Hepatocyte (in vitro differentiated cells): ENCODE data around the gene TMC2. TPM values are rescaled to one million over a fixed set of nuclear protein-coding genes. Genes with fewer than 3 reads are reported as not detected.
A peak's percentile ranks its signal among the peaks of the same experiment; 100 is the strongest.
"Not testable (repeated sequence)": the region's sequence is repeated elsewhere in the genome, so short reads cannot be mapped to it uniquely, and the experiment has no call there.

Experiments
- DNase-seq: peaks from one replicate; pipeline ENCODE4 v3.0.0-alpha.2; 2016; ENCODE audit warnings: low spot score
- H2AFZ ChIP-seq: fragments of 200-600 bp; sonication (generic); 2 replicates; pipeline ENCODE4 v1.6.0; 2016; ENCODE audit warnings: antibody characterized with exemption, mild to moderate bottlenecking
- H3K27ac ChIP-seq: fragments of 200-600 bp; sonication (generic); 2 replicates; pipeline ENCODE4 v1.5.1; 2016; ENCODE audit warnings: mild to moderate bottlenecking
- H3K27me3 ChIP-seq: fragments of 200-600 bp; sonication (generic); 2 replicates; pipeline ENCODE4 v1.6.1; 2016
- H3K36me3 ChIP-seq: fragments of 200-600 bp; sonication (generic); replicated peaks from 2 replicates; pipeline ENCODE4 v1.5.1; 2016; ENCODE audit warnings: low read depth; ENCODE audit not compliant: insufficient read depth
- H3K4me1 ChIP-seq: fragments of 200-600 bp; sonication (generic); 2 replicates; pipeline ENCODE4 v1.5.1; 2016; ENCODE audit warnings: mild to moderate bottlenecking, moderate library complexity; ENCODE audit not compliant: insufficient read depth
- H3K4me2 ChIP-seq: fragments of 200-600 bp; sonication (generic); 2 replicates; pipeline ENCODE4 v1.6.0; 2016
- H3K4me3 ChIP-seq: fragments of 200-600 bp; sonication (generic); 2 replicates; pipeline ENCODE4 v1.5.1; 2016; ENCODE audit warnings: mild to moderate bottlenecking
- H3K79me2 ChIP-seq: fragments of 200-600 bp; sonication (generic); 2 replicates; pipeline ENCODE4 v1.6.0; 2017; ENCODE audit warnings: mild to moderate bottlenecking
- H3K9me2 ChIP-seq: fragments of 200-600 bp; sonication (generic); replicated peaks from 2 replicates; pipeline ENCODE4 v1.6.0; 2017; ENCODE audit warnings: mild to moderate bottlenecking; ENCODE audit not compliant: insufficient read depth
- H3K9me3 ChIP-seq: fragments of 200-600 bp; sonication (generic); 2 replicates; pipeline ENCODE4 v1.5.1; 2016; ENCODE audit warnings: low read depth, mild to moderate bottlenecking
- H4K20me1 ChIP-seq: fragments of 200-600 bp; sonication (generic); 2 replicates; pipeline ENCODE4 v1.6.0; 2016; ENCODE audit warnings: mild to moderate bottlenecking; ENCODE audit not compliant: insufficient read depth, poor library complexity, severe bottlenecking
- EZH2 ChIP-seq: fragments of 200-600 bp; sonication (generic); IDR thresholded peaks from 2 replicates; pipeline ENCODE4 v1.6.1; 2016; ENCODE audit warnings: antibody characterized with exemption, mild to moderate bottlenecking, borderline replicate concordance
- EZH2phosphoT487 ChIP-seq: fragments of 200-600 bp; sonication (generic); IDR thresholded peaks from one replicate; pipeline ENCODE4 v1.6.1; 2018; ENCODE audit warnings: antibody characterized with exemption, mild to moderate bottlenecking, low read depth, moderate library complexity; ENCODE audit not compliant: unreplicated experiment, severe bottlenecking
- WGBS: methylation state at CpG from one replicate; pipeline ENCODE4 v1.1.6; 2016; ENCODE audit warnings: low lambda C conversion rate; ENCODE audit errors: missing lambda C conversion rate; 5-methylcytosine and 5-hydroxymethylcytosine counted together
- polyA plus RNA-seq: library from polyadenylated mRNA; unstranded; fragments of >200 nt; fragmentation: Nextera tagmentation; extraction: Ambion mirVana; gene quantifications from 2 replicates; pipeline ENCODE4 v1.2.1, GENCODE V29; 2016
- total RNA-seq: library from RNA; depleted of rRNA; stranded (reverse); fragments of >200 nt; gene quantifications from 2 replicates; pipeline ENCODE4 v1.2.3, GENCODE V29; 2014
- TF ChIP-seq, protein P1 (sequence below): fragments of 200-600 bp; sonication (generic); IDR thresholded peaks from 2 replicates; pipeline ENCODE4 v1.5.1; 2016; ENCODE audit warnings: antibody characterized with exemption, mild to moderate bottlenecking; ENCODE audit not compliant: poor library complexity

TMC2 gene
- total and polyA plus RNA-seq, 2 experiments from 2014 or later, result not detected

- no peaks in the 10 kb centered on the region for H3K9me2 ChIP-seq
- TF ChIP-seq EZH2phosphoT487 (no peak), EZH2 (no peak)
- TF ChIP-seq, protein P1, sequence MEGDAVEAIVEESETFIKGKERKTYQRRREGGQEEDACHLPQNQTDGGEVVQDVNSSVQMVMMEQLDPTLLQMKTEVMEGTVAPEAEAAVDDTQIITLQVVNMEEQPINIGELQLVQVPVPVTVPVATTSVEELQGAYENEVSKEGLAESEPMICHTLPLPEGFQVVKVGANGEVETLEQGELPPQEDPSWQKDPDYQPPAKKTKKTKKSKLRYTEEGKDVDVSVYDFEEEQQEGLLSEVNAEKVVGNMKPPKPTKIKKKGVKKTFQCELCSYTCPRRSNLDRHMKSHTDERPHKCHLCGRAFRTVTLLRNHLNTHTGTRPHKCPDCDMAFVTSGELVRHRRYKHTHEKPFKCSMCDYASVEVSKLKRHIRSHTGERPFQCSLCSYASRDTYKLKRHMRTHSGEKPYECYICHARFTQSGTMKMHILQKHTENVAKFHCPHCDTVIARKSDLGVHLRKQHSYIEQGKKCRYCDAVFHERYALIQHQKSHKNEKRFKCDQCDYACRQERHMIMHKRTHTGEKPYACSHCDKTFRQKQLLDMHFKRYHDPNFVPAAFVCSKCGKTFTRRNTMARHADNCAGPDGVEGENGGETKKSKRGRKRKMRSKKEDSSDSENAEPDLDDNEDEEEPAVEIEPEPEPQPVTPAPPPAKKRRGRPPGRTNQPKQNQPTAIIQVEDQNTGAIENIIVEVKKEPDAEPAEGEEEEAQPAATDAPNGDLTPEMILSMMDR, result peak; percentile 96
- H2AFZ ChIP-seq, result peak overlapping the region; percentile 97
- WGBS, result 14% methylated on average over 23 of the region's 26 CpGs
- no peaks in the 10 kb centered on the region for H3K9me3 ChIP-seq
- no peaks in the 10 kb centered on the region for H4K20me1 ChIP-seq
- DNase-seq, result peak; percentile 91
- no peaks in the 10 kb centered on the region for H3K36me3 ChIP-seq
- H3K79me2 ChIP-seq, result no peaks in the 10 kb centered on the region
- peaks cover 3% of the 10 kb centered on the region for H3K4me1 ChIP-seq
- peak overlapping the region; percentile 95 for H3K4me2 ChIP-seq
- H3K27me3 ChIP-seq, result peaks cover 4% of the 10 kb centered on the region
- peak overlapping the region; percentile 81 for H3K4me3 ChIP-seq
- H3K27ac ChIP-seq, result peak overlapping the region; percentile 90
Measured at GRCh38 chr20:2523919-2524708, 12.3 kb upstream of the TMC2 start.

DNA sequence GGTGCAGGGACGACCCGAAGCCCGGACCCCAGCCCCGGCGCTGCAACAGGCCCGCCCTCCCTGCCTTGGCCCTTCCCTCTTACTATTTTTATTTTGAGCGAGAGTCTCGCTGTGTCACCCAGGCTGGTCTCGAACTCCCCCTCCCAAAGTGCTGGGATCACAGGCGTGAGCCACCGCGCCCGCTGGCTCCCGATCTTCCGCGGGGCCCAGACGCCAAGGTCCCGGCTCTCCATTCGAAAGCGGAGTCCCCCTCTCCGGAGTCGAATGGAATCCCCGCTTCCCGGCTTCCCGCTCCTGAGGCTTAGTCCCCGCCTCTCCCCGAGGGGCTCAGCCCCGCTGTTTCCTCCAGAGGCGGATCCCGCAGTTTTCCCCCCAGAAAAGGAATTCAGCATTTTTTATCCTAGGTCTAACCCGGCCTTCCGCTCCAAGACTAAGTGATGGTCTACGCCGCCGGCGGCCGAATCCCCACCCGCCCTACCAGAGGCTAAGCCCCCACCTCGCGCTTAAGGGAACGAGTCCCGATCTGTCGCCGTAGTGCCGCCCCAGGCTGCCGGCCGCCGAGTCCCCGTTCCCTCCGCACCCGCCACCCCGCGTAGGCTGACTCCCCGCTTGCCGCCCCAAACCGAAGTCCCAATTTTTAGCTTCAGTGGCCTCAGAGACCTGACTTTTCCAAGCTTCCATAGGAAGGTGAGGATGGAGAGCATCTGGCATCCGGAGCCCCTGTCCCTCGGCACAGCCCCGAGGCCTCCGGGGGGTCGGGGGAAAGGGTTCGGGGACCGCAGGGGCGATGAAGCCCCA lies 11.5 kb upstream of the TMC2 start:
- H3K27me3 ChIP-seq, result peaks cover 4% of the 10 kb centered on the region

GRCh38 chr20:2526218-2526583 lies 10.2 kb upstream of the TMC2 start:
- not testable (repeated sequence) for H3K27me3 ChIP-seq, H3K9me3 ChIP-seq, H3K4me3 ChIP-seq, H3K4me2 ChIP-seq, H3K9me2 ChIP-seq, H3K79me2 ChIP-seq, H3K4me1 ChIP-seq, H2AFZ ChIP-seq, H3K27ac ChIP-seq, DNase-seq, H3K36me3 ChIP-seq, H4K20me1 ChIP-seq
- WGBS, result 90% methylated on average over 5 of the region's 5 CpGs

More for the DNA sequence above, 11.5 kb upstream of the TMC2 start:
- H3K36me3 ChIP-seq, result no peaks in the 10 kb centered on the region
- no peaks in the 10 kb centered on the region for H3K79me2 ChIP-seq
- peak overlapping the region; percentile 81 for H3K4me3 ChIP-seq
- peak overlapping the region; percentile 97 for H2AFZ ChIP-seq
- H3K9me2 ChIP-seq, result no peaks in the 10 kb centered on the region
- DNase-seq, result peak; percentile 70
- peaks cover 3% of the 10 kb centered on the region for H3K4me1 ChIP-seq
- peak overlapping the region; percentile 95 for H3K4me2 ChIP-seq
- H3K27ac ChIP-seq, result peak overlapping the region; percentile 90
- H4K20me1 ChIP-seq, result no peaks in the 10 kb centered on the region
- TF ChIP-seq EZH2phosphoT487, result no peak
- TF ChIP-seq, protein P1, result no peak
- no peak for TF ChIP-seq EZH2
- 2% methylated on average over 33 of the region's 64 CpGs for WGBS
- no peaks in the 10 kb centered on the region for H3K9me3 ChIP-seq

- no peak overlapping the region for H2AFZ ChIP-seq
- no peak overlapping the region for H3K4me3 ChIP-seq
- H4K20me1 ChIP-seq, result no peaks in the 10 kb centered on the region
- no peaks in the 10 kb centered on the region for H3K36me3 ChIP-seq
- no peak for DNase-seq
- peaks cover 4% of the 10 kb centered on the region for H3K27me3 ChIP-seq
- WGBS, result 75% methylated on average over 6 of the region's 6 CpGs
- H3K4me1 ChIP-seq, result peaks cover 3% of the 10 kb centered on the region
- TF ChIP-seq EZH2, result no peak
- TF ChIP-seq, protein P1, result no peak
- TF ChIP-seq EZH2phosphoT487, result no peak
- H3K4me2 ChIP-seq, result no peak overlapping the region
- no peaks in the 10 kb centered on the region for H3K79me2 ChIP-seq
- H3K9me2 ChIP-seq, result no peaks in the 10 kb centered on the region
- no peak overlapping the region for H3K27ac ChIP-seq
- H3K9me3 ChIP-seq, result no peaks in the 10 kb centered on the region
Measured at GRCh38 chr20:2527762-2528161, 8.6 kb upstream of the TMC2 start.
